HepG2 (cell line): Measurements from ENCODE around the gene WIPF2. TPM values are rescaled to one million over a fixed set of nuclear protein-coding genes. Genes with fewer than 3 reads are reported as not detected.
A peak's percentile ranks its signal among the peaks of the same experiment; 100 is the strongest.

Experiments
- ATF1 ChIP-seq: IDR thresholded peaks from 2 replicates; pipeline ENCODE4 v1.6.1; 2016; ENCODE audit warnings: mild to moderate bottlenecking, control low read depth
- ATF3 ChIP-seq: sonication (generic); formaldehyde crosslinking; IDR thresholded peaks from 2 replicates; pipeline ENCODE4 v1.4.0; 2020; ENCODE audit warnings: missing genetic modification reagents
- SIX1 ChIP-seq: sonication (generic); formaldehyde crosslinking; IDR thresholded peaks from 2 replicates; pipeline ENCODE4 v1.4.0; 2020; ENCODE audit warnings: missing genetic modification reagents, borderline replicate concordance
- ZFY ChIP-seq: sonication (generic); formaldehyde crosslinking; IDR thresholded peaks from 2 replicates; pipeline ENCODE4 v1.4.0; 2020; ENCODE audit warnings: missing genetic modification reagents
- ZNF20 ChIP-seq: sonication (generic); formaldehyde crosslinking; IDR thresholded peaks from 2 replicates; pipeline ENCODE4 v1.4.0; 2020; ENCODE audit warnings: mild to moderate bottlenecking, moderate library complexity, missing genetic modification reagents
- ZNF225 ChIP-seq: sonication (generic); formaldehyde crosslinking; IDR thresholded peaks from 2 replicates; pipeline ENCODE4 v1.4.0; 2020; ENCODE audit warnings: mild to moderate bottlenecking, missing genetic modification reagents
- ZNF34 ChIP-seq: sonication (generic); formaldehyde crosslinking; IDR thresholded peaks from 2 replicates; pipeline ENCODE4 v1.4.0; 2020; ENCODE audit warnings: mild to moderate bottlenecking, missing genetic modification reagents, borderline replicate concordance
- ZNF646 ChIP-seq: sonication (generic); formaldehyde crosslinking; IDR thresholded peaks from 2 replicates; pipeline ENCODE4 v1.9.0; 2021; ENCODE audit warnings: mild to moderate bottlenecking, missing genetic modification reagents
- ZSCAN12 ChIP-seq: sonication (generic); formaldehyde crosslinking; IDR thresholded peaks from 2 replicates; pipeline ENCODE4 v1.9.0; 2021; ENCODE audit warnings: mild to moderate bottlenecking, missing genetic modification reagents
- polyA plus RNA-seq, 8 experiments: library from polyadenylated mRNA; depleted of rRNA in 3 of 8; stranded (reverse) in 7 of 8; unstranded in 1 of 8; fragments of >200 nt; fragmentation: Illumina TruSeq in 4 of 8; extraction: Trizol in 4 of 8; gene quantifications; 2 replicates each; pipeline versions ENCODE4 v1.2.1 to v1.2.3, GENCODE V29; 2011 to 2016; ENCODE audit warnings: low read depth in 4 of 8, missing spikeins in 1 of 8, mixed read lengths in 1 of 8; ENCODE audit not compliant: insufficient read depth in 1 of 8
- total RNA-seq, 5 experiments: library from RNA; depleted of rRNA; stranded (reverse); fragments of >200 nt; fragmentation: Illumina TruSeq; extraction: Trizol; gene quantifications; 2 replicates each; pipeline ENCODE4 v1.2.3, GENCODE V29; 2016; ENCODE audit warnings: low read depth in 1 of 5
- TF ChIP-seq, protein P1 (sequence below): sonication (generic); formaldehyde crosslinking; IDR thresholded peaks from 2 replicates; pipeline ENCODE4 v1.8.1; 2023; ENCODE audit warnings: mild to moderate bottlenecking, moderate library complexity, missing genetic modification reagents
- TF ChIP-seq, protein P2 (sequence below): sonication (generic); formaldehyde crosslinking; IDR thresholded peaks from 2 replicates; pipeline ENCODE4 v1.4.0; 2020; ENCODE audit warnings: low read depth, mild to moderate bottlenecking, missing genetic modification reagents
- TF ChIP-seq, protein P3 (sequence below): sonication (generic); formaldehyde crosslinking; IDR thresholded peaks from 2 replicates; pipeline ENCODE4 v1.4.0; 2020; ENCODE audit warnings: mild to moderate bottlenecking, missing genetic modification reagents

The WIPF2 gene
- total and polyA plus RNA-seq, 2 of the 13 experiments (the other 11 are each of a cell fraction or from before 2014, with no cell fraction given) = 7.2 to 10.8 TPM

DNA sequence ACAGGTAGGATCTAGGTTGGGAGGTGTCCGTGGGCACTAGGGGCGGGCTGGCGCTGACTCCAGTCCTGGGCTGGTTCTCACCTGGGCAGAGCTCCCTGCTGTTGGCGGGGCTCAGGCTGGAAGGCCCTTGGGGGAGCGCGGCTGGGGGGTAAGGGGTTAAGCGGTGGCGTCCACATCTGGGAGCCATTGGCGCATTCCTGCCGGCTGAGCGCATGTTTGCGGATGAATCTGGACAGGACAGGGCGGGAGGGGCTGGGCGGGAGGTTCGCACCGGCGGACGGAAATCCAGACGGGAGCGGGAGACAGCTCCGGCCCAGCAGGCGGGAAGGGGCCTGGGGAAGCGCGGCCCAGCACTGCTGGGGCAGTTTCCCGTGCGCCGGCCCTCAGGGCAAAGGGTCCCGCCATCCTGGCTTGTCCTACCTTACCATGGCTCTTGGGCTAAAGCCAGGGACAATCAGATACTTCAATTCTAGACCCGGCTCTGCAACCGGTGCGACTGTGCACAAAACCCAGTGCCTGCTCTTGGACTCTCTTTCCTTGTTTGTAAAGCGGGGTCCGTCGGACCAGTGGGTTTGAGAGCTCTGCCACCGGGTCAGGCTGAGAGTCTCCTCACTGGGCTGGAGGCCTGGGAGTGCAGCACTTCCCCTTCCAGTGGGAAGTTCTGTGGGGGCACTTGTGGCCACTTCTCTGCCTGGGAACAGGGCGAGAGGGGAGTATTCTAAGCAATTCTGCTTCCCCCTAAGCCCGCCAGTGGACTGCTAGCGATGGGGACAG lies 97.7 kb downstream of the WIPF2 start (continued):
- TF ChIP-seq ZNF20 (CRISPR knock-in tag) = no peak
- no peak for TF ChIP-seq ZNF34 (CRISPR knock-in tag)
- no peak for TF ChIP-seq ZSCAN12 (CRISPR knock-in tag)
- no peak for TF ChIP-seq ZNF646 (CRISPR knock-in tag)
- TF ChIP-seq, protein P1, sequence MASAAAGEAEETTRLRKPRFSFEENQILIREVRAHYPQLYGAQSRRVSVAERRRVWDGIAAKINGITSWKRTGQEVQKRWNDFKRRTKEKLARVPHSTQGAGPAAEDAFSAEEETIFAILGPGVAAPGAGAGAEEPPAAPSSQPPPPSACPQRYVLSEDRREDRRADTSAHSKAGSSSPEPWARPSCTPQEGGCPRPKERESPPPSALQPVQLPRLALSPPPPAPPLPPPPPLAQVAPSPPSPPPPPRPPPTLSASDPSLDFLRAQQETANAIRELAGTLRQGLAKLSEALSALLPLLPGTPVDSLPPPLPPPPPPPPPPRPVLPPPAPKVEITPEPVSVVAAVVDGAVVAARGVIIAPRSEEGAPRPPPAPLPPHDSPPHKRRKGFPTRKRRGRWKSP (CRISPR knock-in tag) = peak; percentile 82
- TF ChIP-seq, protein P2, sequence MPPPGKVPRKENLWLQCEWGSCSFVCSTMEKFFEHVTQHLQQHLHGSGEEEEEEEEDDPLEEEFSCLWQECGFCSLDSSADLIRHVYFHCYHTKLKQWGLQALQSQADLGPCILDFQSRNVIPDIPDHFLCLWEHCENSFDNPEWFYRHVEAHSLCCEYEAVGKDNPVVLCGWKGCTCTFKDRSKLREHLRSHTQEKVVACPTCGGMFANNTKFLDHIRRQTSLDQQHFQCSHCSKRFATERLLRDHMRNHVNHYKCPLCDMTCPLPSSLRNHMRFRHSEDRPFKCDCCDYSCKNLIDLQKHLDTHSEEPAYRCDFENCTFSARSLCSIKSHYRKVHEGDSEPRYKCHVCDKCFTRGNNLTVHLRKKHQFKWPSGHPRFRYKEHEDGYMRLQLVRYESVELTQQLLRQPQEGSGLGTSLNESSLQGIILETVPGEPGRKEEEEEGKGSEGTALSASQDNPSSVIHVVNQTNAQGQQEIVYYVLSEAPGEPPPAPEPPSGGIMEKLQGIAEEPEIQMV = peak; percentile 71; the same call in 1 of the 2 replicates
- no peak for TF ChIP-seq SIX1
- peak; percentile 75 for TF ChIP-seq ATF3 (CRISPR knock-in tag)
- peak; percentile 74 for TF ChIP-seq ZNF225 (CRISPR knock-in tag)
- TF ChIP-seq, protein P3, sequence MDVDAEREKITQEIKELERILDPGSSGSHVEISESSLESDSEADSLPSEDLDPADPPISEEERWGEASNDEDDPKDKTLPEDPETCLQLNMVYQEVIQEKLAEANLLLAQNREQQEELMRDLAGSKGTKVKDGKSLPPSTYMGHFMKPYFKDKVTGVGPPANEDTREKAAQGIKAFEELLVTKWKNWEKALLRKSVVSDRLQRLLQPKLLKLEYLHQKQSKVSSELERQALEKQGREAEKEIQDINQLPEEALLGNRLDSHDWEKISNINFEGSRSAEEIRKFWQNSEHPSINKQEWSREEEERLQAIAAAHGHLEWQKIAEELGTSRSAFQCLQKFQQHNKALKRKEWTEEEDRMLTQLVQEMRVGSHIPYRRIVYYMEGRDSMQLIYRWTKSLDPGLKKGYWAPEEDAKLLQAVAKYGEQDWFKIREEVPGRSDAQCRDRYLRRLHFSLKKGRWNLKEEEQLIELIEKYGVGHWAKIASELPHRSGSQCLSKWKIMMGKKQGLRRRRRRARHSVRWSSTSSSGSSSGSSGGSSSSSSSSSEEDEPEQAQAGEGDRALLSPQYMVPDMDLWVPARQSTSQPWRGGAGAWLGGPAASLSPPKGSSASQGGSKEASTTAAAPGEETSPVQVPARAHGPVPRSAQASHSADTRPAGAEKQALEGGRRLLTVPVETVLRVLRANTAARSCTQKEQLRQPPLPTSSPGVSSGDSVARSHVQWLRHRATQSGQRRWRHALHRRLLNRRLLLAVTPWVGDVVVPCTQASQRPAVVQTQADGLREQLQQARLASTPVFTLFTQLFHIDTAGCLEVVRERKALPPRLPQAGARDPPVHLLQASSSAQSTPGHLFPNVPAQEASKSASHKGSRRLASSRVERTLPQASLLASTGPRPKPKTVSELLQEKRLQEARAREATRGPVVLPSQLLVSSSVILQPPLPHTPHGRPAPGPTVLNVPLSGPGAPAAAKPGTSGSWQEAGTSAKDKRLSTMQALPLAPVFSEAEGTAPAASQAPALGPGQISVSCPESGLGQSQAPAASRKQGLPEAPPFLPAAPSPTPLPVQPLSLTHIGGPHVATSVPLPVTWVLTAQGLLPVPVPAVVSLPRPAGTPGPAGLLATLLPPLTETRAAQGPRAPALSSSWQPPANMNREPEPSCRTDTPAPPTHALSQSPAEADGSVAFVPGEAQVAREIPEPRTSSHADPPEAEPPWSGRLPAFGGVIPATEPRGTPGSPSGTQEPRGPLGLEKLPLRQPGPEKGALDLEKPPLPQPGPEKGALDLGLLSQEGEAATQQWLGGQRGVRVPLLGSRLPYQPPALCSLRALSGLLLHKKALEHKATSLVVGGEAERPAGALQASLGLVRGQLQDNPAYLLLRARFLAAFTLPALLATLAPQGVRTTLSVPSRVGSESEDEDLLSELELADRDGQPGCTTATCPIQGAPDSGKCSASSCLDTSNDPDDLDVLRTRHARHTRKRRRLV (CRISPR knock-in tag) = no peak
- no peak for TF ChIP-seq ATF1 (CRISPR knock-in tag)
- TF ChIP-seq ZFY (CRISPR knock-in tag) = peak; percentile 85
